ENCODE data around the gene ARHGEF10L.
"Not testable (repeated sequence)": the region's sequence is repeated elsewhere in the genome, so short reads cannot be mapped to it uniquely, and the experiment has no call there.

The ARHGEF10L gene

DNA sequence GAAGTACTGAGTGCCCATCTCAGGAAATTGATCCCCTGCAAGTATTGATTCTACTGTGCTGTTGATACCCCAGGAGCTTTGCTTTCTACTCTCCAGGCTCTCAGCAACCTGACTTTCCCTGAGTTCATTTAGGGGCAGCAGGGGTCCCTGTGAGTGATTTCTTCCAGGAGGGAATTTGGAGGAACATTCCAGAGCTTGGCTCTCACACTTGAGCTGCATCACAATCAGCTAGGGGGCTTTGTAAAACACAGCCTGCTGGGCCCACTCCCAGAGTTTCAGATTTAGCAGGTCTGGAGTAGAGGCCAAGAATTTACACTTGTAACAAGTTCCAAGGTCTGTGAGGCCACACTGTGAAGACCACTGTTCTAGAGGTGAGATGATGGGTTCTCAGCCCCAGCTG, 199.6 kb downstream of the ARHGEF10L start:
- no peak for TF ChIP-seq POLR2AphosphoS5 (IDR thresholded peaks at IDR 0.05; ENCODE audit: low read depth, low read length)
- no peak for TF ChIP-seq POU2F2 (IDR thresholded peaks at IDR 0.05; ENCODE audit: low read depth, low read length)
- TF ChIP-seq PAX5 (IDR thresholded peaks at IDR 0.05; ENCODE audit: insufficient read depth, low read length, severe bottlenecking): no peak
- no peak for TF ChIP-seq POLR2A (IDR thresholded peaks at IDR 0.05; ENCODE audit: low read depth, low read length)
- no peak for TF ChIP-seq TAF1 (IDR thresholded peaks at IDR 0.05; ENCODE audit: low read depth, low read length)
- no peak for TF ChIP-seq SPI1 (IDR thresholded peaks at IDR 0.05; ENCODE audit: low read depth, low read length)
- FAIRE-seq (no peak), DNase-seq (ENCODE audit: insufficient read length, low spot score) (no peak)

DNA sequence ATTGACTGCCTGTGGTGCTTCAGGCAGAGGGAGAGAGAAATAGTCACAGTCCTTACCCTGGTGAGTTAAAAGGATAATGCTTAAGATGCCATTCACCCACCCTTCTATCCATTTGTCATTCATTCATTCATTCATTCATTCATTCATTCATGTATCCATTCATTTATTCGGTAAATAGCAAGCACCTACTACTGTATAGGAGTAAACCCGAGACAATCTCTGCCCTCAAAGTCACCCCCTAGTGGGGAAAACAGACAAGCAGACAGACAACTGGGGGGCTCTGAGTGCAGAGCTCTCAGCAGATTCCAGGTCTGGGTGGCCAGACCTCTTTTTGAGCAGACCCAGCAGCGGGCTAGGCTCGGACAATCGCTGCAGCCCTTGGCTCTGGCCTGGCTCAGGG, 201.6 kb downstream of the ARHGEF10L start:
- TF ChIP-seq POU2F2 (IDR thresholded peaks at IDR 0.05; ENCODE audit: low read depth, low read length) (no peak), POLR2A (IDR thresholded peaks at IDR 0.05; ENCODE audit: low read depth, low read length) (no peak), PAX5 (IDR thresholded peaks at IDR 0.05; ENCODE audit: insufficient read depth, low read length, severe bottlenecking) (no peak), TAF1 (IDR thresholded peaks at IDR 0.05; ENCODE audit: low read depth, low read length) (no peak), SPI1 (IDR thresholded peaks at IDR 0.05; ENCODE audit: low read depth, low read length) (no peak), POLR2AphosphoS5 (IDR thresholded peaks at IDR 0.05; ENCODE audit: low read depth, low read length) (no peak)
- DNase-seq (ENCODE audit: insufficient read length, low spot score) (no peak), FAIRE-seq (no peak)

DNA sequence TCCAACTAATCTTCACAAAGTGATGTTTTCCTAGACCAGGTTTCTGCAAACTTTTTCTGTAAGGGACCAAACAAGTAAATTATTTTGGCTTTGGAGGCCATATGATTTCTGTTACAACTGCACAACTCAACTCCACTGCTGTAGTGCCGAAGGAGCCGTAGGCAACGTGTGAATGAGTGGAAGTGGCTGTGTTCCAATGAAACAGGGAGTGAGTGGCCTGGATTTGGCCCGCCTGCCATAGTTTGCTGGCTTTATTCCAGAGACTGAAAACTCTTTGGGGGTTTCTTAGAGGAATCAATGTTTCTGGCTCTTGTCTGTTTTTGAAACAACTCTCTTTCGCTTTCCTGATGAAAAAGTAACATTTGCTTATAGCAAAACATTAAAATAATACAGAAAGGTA, 203.1 kb downstream of the ARHGEF10L start:
- FAIRE-seq (no peak), DNase-seq (ENCODE audit: insufficient read length, low spot score) (no peak)

DNA sequence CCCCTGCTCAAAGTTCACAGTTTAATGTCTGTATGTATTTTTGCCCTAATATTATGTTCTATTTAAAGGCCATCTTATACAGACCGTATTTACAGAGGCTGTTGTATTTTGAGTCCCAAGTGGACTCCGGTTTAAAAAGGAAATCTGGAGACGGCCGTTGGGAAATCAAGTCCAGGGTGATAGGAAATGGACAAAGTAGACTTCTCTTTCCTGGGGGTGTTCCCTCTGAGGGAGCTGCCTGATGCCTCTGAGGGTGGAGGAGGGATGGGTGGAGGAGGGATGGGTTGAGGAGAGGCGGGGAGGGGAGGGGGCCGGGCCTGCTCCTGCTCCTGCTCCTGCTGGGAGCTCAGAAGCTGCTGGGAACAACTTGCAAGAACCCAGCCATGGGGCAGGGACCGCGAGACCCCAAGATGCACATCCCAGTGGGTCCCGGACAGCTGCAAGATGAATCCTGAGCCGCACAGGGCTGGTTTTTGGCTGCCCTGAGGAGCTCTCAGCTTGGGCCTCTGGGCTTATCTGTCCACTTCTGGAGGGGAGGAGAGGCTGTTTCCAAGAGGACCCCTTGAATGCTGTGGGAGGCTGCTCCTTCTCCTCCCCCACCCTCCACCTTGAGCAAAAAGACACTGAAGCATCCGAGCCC, 203.6 kb downstream of the ARHGEF10L start:
- TF ChIP-seq PAX5 (IDR thresholded peaks at IDR 0.05; ENCODE audit: insufficient read depth, low read length, severe bottlenecking): no peak
- TF ChIP-seq POLR2AphosphoS5 (IDR thresholded peaks at IDR 0.05; ENCODE audit: low read depth, low read length): no peak
- TF ChIP-seq TAF1 (IDR thresholded peaks at IDR 0.05; ENCODE audit: low read depth, low read length): no peak
- FAIRE-seq (no peak), DNase-seq (ENCODE audit: insufficient read length, low spot score) (no peak)

More for the DNA sequence above, 203.1 kb downstream of the ARHGEF10L start:
- TF ChIP-seq POLR2AphosphoS5 (IDR thresholded peaks at IDR 0.05; ENCODE audit: low read depth, low read length): no peak
- no peak for TF ChIP-seq POLR2A (IDR thresholded peaks at IDR 0.05; ENCODE audit: low read depth, low read length)
- TF ChIP-seq POU2F2 (IDR thresholded peaks at IDR 0.05; ENCODE audit: low read depth, low read length): no peak
- no peak for TF ChIP-seq TAF1 (IDR thresholded peaks at IDR 0.05; ENCODE audit: low read depth, low read length)
- no peak for TF ChIP-seq PAX5 (IDR thresholded peaks at IDR 0.05; ENCODE audit: insufficient read depth, low read length, severe bottlenecking)
- no peak for TF ChIP-seq SPI1 (IDR thresholded peaks at IDR 0.05; ENCODE audit: low read depth, low read length)

DNA sequence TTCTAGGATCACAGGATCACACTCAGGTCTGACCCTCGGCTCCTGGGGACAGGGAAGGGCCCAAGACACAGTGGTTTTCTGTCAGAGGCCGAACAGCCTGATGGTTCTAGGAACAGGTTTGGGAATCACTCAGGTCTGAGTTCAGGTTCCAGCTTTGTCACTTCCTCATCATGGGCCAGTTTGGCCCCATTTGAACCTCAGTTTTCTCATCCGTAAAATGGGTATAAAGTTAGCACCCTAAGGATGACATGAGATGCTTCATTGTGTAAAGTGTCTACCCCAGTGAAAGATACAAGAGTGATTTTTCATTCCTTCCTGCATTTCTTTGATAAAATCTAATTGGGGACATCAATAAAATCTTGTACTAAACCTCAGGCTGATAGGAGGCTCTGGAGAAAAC, 204.4 kb downstream of the ARHGEF10L start:
- DNase-seq (ENCODE audit: insufficient read length, low spot score) (no peak), FAIRE-seq (no peak)
- no peak for TF ChIP-seq POLR2A (IDR thresholded peaks at IDR 0.05; ENCODE audit: low read depth, low read length)
- no peak for TF ChIP-seq TAF1 (IDR thresholded peaks at IDR 0.05; ENCODE audit: low read depth, low read length)
- TF ChIP-seq POU2F2 (IDR thresholded peaks at IDR 0.05; ENCODE audit: low read depth, low read length): no peak
- TF ChIP-seq POLR2AphosphoS5 (IDR thresholded peaks at IDR 0.05; ENCODE audit: low read depth, low read length): no peak
- TF ChIP-seq SPI1 (IDR thresholded peaks at IDR 0.05; ENCODE audit: low read depth, low read length): no peak
- no peak for TF ChIP-seq PAX5 (IDR thresholded peaks at IDR 0.05; ENCODE audit: insufficient read depth, low read length, severe bottlenecking)

DNA sequence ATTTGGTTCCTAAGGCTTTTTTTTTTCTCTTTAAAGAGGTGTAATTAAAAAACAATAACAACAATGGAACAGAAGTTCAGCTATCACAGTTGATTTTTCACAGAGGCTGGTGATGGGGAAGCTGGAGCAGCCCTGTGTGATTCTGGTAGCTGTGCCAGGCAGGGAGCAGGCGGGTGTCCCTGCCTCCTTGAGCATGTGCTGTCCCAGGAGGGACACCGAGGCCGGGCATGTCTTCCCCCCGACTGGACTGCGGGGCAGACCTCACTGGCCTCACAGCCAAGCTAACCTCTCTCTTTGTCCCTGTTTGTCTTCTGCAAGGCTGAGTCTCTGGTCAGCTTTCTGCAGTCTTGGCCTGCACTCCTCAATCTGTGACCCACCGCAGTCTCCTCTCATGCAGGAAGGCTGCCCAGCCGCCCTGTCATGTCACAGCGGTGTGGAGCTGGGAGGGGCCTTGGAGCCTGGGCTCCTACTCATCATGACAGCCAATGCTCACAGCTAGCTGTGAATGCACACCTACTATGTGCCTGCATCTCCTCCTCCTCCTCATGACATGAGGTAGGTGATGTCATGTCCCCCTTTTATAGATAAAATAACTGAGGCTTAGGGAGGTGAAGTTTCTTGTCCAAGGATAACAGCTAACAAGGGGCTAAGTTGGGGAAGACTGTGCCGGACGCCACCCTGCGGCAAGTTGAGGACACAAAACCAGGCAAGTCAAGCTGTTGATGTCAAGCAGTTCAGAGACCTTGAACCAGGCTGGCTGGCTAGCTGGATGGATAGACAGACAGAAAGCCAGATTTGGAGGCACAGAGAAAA, 205.4 kb downstream of the ARHGEF10L start:
- FAIRE-seq (no peak), DNase-seq (ENCODE audit: insufficient read length, low spot score) (no peak)
- TF ChIP-seq PAX5 (IDR thresholded peaks at IDR 0.05; ENCODE audit: insufficient read depth, low read length, severe bottlenecking) (no peak), POLR2A (IDR thresholded peaks at IDR 0.05; ENCODE audit: low read depth, low read length) (no peak), POLR2AphosphoS5 (IDR thresholded peaks at IDR 0.05; ENCODE audit: low read depth, low read length) (no peak), TAF1 (IDR thresholded peaks at IDR 0.05; ENCODE audit: low read depth, low read length) (no peak), POU2F2 (IDR thresholded peaks at IDR 0.05; ENCODE audit: low read depth, low read length) (no peak), SPI1 (IDR thresholded peaks at IDR 0.05; ENCODE audit: low read depth, low read length) (no peak)

DNA sequence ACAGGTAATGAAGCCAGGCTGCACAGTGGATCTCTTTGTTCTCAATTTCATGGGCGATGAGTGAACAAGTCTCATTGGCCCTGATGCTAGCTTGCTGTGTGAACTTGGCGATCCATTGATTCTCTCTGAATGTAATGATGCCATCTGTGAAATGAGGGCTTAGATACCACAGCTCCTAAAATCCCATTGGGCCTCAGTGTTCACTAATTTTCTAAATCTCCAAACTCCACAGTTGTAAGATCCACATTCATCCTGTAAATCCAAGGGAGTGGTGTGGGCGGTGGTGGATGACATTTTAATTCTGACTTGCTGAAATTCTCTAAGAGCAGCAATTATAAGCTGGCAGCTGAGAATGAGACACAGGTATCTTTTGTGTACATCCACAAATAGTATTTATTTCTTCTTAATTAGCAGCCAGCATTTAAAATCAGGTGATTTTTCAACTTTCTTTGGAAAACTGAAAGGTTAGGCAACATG, 206.0 kb downstream of the ARHGEF10L start:
- no peak for TF ChIP-seq POLR2A (IDR thresholded peaks at IDR 0.05; ENCODE audit: low read depth, low read length)
- no peak for TF ChIP-seq SPI1 (IDR thresholded peaks at IDR 0.05; ENCODE audit: low read depth, low read length)
- TF ChIP-seq PAX5 (IDR thresholded peaks at IDR 0.05; ENCODE audit: insufficient read depth, low read length, severe bottlenecking): no peak
- TF ChIP-seq POU2F2 (IDR thresholded peaks at IDR 0.05; ENCODE audit: low read depth, low read length): no peak
- no peak for TF ChIP-seq TAF1 (IDR thresholded peaks at IDR 0.05; ENCODE audit: low read depth, low read length)
- no peak for TF ChIP-seq POLR2AphosphoS5 (IDR thresholded peaks at IDR 0.05; ENCODE audit: low read depth, low read length)
- DNase-seq (ENCODE audit: insufficient read length, low spot score) (no peak), FAIRE-seq (no peak)

DNA sequence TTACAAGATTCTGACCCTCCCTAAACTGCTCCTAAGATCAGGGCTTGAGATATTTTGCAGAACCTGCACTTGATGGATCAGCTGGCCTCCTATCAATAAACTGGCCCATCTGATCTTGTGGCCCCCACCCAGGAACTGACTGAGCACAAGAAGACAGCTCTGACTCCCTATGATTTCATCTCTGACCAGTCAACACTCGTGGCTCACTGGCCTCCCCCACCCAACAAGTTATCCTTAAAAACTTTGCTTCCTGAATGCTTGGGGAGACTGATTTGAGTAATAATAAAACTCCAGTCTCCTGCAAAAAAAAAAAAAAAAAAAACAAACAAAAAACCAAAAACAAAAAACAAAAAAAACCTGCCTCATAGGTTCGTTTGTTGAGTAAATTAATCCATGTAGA, 206.8 kb downstream of the ARHGEF10L start:
- not testable (repeated sequence) for FAIRE-seq; DNase-seq (ENCODE audit: insufficient read length, low spot score)

DNA sequence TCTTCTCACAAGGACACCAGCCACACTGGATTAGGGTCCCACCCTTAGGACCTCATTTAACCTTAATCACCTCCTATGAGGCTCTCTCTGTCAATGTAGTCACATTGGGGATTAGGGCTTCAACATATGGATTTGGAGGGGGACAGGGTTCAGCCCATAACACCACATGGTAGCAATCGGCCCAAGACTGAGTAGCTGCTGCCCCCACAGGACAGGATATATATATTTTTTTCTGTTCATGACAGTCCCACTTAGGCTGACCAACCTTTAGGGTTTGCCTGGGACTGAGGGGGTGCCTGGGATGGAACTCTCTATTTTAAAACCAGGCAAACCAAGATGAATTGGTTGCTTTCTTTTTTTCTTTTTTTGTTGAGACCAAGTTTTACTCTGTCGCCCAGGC, 207.4 kb downstream of the ARHGEF10L start:
- DNase-seq (ENCODE audit: insufficient read length, low spot score): no peak
- TF ChIP-seq SPI1 (IDR thresholded peaks at IDR 0.05; ENCODE audit: low read depth, low read length) (no peak), POU2F2 (IDR thresholded peaks at IDR 0.05; ENCODE audit: low read depth, low read length) (no peak), POLR2A (IDR thresholded peaks at IDR 0.05; ENCODE audit: low read depth, low read length) (no peak), PAX5 (IDR thresholded peaks at IDR 0.05; ENCODE audit: insufficient read depth, low read length, severe bottlenecking) (no peak), POLR2AphosphoS5 (IDR thresholded peaks at IDR 0.05; ENCODE audit: low read depth, low read length) (no peak), TAF1 (IDR thresholded peaks at IDR 0.05; ENCODE audit: low read depth, low read length) (no peak)
- FAIRE-seq: no peak
